Endothelial cell (in vitro differentiated cells): ENCODE measurements around the gene FOXC2. TPM values are rescaled to one million over a fixed set of nuclear protein-coding genes. Genes with fewer than 3 reads are reported as not detected.

Experiments used
- DNase-seq: peaks from one replicate; pipeline ENCODE4 v3.0.0; 2021; ENCODE audit warnings: low spot score
- H3K27ac Mint-ChIP-seq: one replicate; pipeline ENCODE4 v1.8.0; 2021; ENCODE audit warnings: mixed read lengths, inconsistent platforms; ENCODE audit not compliant: unreplicated experiment
- H3K27me3 Mint-ChIP-seq: one replicate; pipeline ENCODE4 v1.8.0; 2021; ENCODE audit warnings: mild to moderate bottlenecking, moderate library complexity, mixed read lengths, inconsistent platforms; ENCODE audit not compliant: unreplicated experiment
- H3K36me3 Mint-ChIP-seq: one replicate; pipeline ENCODE4 v1.8.0; 2021; ENCODE audit warnings: mild to moderate bottlenecking, low read depth, mixed read lengths, inconsistent platforms; ENCODE audit not compliant: unreplicated experiment
- H3K4me1 Mint-ChIP-seq: one replicate; pipeline ENCODE4 v1.8.0; 2021; ENCODE audit warnings: mild to moderate bottlenecking, mixed read lengths, inconsistent platforms; ENCODE audit not compliant: unreplicated experiment
- H3K4me3 Mint-ChIP-seq: one replicate; pipeline ENCODE4 v1.8.0; 2021; ENCODE audit warnings: mild to moderate bottlenecking, mixed read lengths, inconsistent platforms; ENCODE audit not compliant: unreplicated experiment
- H3K9me3 Mint-ChIP-seq: one replicate; pipeline ENCODE4 v1.8.0; 2021; ENCODE audit warnings: mixed read lengths, inconsistent platforms; ENCODE audit not compliant: unreplicated experiment
- total RNA-seq: library from RNA; stranded (reverse); fragmentation: NEBNext Ultra II Directional; extraction: Animal tissue kit (Norgen Biotek cat#: 25700); gene quantifications from one replicate; pipeline ENCODE4 v1.2.1, GENCODE V29; 2021; ENCODE audit not compliant: unreplicated experiment
- TF ChIP-seq, protein P1 (sequence below): fragments of 200-600 bp; sonication (generic); IDR thresholded peaks from one replicate; pipeline ENCODE4 v1.5.0; 2021; ENCODE audit warnings: antibody characterized with exemption; ENCODE audit not compliant: unreplicated experiment

The FOXC2 gene
- total RNA-seq, 1 donor from 2014 or later, result 16.3 TPM

DNA sequence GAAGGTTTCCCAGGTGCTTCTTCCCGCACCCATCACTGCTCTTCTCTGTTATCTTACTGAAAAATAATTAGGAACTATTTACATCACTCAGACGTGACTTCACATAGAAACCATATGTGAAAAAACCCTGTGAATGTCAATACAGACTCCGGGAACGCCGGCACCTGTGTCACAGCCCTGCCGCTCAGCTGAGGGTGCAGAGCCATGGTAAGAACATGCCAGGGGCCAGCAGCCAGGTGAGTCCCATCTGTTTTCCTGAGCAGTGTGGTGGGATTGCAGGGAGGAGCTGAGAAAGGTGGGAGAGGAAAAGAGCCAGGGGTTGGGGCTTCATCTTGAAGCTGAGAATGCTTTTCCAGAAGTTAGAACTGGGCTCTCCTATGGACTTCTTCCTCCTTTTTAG is 42.6 kb upstream of the FOXC2 start:
- Mint-ChIP-seq H3K27me3 (peaks cover 10% of the 10 kb centered on the region), H3K4me1 (no peaks in the 10 kb centered on the region), H3K36me3 (no peaks in the 10 kb centered on the region), H3K27ac (no peak overlapping the region), H3K4me3 (no peak overlapping the region), H3K9me3 (no peaks in the 10 kb centered on the region)
- TF ChIP-seq, protein P1, sequence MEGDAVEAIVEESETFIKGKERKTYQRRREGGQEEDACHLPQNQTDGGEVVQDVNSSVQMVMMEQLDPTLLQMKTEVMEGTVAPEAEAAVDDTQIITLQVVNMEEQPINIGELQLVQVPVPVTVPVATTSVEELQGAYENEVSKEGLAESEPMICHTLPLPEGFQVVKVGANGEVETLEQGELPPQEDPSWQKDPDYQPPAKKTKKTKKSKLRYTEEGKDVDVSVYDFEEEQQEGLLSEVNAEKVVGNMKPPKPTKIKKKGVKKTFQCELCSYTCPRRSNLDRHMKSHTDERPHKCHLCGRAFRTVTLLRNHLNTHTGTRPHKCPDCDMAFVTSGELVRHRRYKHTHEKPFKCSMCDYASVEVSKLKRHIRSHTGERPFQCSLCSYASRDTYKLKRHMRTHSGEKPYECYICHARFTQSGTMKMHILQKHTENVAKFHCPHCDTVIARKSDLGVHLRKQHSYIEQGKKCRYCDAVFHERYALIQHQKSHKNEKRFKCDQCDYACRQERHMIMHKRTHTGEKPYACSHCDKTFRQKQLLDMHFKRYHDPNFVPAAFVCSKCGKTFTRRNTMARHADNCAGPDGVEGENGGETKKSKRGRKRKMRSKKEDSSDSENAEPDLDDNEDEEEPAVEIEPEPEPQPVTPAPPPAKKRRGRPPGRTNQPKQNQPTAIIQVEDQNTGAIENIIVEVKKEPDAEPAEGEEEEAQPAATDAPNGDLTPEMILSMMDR, result no peak
- no peak for DNase-seq

DNA sequence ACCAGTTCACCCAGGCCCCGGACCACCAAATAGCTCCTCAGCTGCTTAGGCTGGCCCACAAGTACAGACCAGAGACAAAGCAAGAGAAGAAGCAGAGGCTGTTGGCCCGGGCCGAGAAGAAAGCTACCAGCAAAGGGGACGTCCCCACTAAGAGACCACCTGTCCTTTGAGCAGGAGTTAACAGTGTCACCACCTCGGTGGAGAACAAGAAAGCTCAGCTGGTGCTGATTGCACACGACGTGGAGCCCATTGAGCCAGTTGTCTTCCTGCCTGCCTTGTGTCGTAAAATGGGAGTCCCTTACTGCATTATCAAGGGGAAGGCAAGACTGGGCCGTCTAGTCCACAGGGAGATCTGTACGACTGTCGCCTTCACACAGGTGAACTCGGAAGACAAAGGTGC is 40.9 kb upstream of the FOXC2 start:
- no peak overlapping the region for H3K27ac Mint-ChIP-seq
- TF ChIP-seq, protein P1, result no peak
- no peak for DNase-seq
- peaks cover 3% of the 10 kb centered on the region for H3K36me3 Mint-ChIP-seq
- H3K4me3 Mint-ChIP-seq, result no peak overlapping the region
- no peaks in the 10 kb centered on the region for H3K9me3 Mint-ChIP-seq
- no peaks in the 10 kb centered on the region for H3K4me1 Mint-ChIP-seq
- peaks cover 10% of the 10 kb centered on the region for H3K27me3 Mint-ChIP-seq

DNA sequence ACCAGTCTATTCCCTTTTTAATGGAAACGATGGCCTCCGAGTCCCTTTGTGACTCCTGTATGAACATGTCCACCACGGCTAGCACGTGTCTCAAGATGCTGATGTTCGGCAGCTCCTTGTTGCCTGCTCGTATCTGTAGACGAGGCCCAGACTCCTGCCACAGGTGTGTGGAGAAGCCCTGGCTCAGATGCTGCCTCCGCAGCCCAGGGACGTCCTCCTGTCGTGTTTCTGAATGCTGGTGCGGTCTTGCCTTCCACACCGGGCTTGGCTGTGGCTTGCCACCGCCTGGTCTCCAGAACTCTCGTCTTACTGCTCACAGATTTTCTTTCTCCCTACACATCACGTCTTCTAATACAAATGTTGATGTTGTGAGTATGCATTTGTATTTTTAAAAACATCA is 39.3 kb upstream of the FOXC2 start:
- Mint-ChIP-seq H3K4me3 (no peak overlapping the region), H3K4me1 (no peaks in the 10 kb centered on the region), H3K36me3 (peaks cover 3% of the 10 kb centered on the region), H3K27me3 (peaks cover 2% of the 10 kb centered on the region), H3K27ac (no peak overlapping the region), H3K9me3 (no peaks in the 10 kb centered on the region)
- TF ChIP-seq, protein P1, result no peak
- DNase-seq, result no peak

DNA sequence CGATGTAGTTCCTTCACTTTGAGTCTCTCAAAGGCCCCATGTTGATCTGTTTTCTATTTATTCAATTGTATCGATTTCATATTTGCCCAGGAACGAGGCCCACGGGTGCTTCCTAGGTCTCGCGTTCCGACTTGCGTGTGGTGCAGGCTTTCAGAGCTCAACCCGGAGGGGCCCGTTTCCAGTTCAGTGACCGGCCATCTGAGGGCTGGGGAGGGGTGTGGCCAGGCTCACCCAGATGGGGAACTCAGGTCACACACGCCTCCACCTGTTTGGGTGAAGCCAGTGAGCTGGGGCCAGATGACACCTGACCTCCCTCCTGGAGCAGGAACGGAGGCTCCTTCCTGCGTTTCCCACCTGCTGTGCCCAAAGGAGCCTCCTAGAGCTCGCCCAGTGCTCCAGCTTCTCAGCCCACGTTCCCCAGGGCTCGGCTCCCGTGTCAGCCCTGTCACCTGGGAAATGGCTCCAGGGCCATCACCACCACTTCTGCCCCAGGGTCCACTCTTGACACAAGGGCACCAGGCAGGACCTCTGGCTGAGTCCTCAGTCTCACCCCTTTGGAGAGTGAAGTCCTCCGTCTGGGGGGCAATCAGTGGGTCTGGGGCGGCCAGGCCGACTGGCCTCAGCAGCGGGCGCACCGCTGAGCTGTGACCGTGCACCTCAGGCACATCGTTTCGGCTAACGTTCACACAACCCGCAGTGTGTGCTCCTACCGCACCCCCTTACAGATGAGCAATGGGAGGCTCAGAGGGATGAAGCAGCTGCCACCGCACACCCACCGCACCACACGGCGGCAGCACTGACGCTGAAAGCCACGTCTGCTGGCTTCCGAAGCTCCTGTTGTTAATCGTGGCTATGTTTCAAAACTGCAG is 38.3 kb upstream of the FOXC2 start:
- Mint-ChIP-seq H3K27me3 (peaks cover 2% of the 10 kb centered on the region), H3K4me3 (no peak overlapping the region), H3K9me3 (no peaks in the 10 kb centered on the region), H3K27ac (no peak overlapping the region), H3K4me1 (no peaks in the 10 kb centered on the region), H3K36me3 (peaks cover 8% of the 10 kb centered on the region)
- DNase-seq, result no peak
- TF ChIP-seq, protein P1, result no peak

DNA sequence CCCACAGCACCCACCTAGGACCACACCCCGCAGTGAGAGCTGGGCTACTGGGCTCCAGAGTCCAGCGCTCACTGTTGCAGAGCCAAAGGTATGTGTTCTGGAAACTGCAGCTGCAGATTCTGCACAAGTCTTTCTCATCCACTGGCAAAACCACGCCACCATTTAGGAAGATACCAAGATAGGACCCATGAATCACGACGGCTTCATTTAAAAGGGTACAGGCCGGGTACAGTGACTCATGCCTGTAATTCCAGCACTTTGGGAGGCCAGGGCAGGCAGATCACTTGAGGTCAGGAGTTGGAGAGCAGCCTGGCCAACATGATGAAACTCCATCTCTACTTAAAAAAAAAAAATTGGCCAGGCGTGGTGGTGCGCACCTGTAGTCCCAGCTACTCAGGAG is 37.5 kb upstream of the FOXC2 start:
- TF ChIP-seq, protein P1, result no peak
- Mint-ChIP-seq H3K4me3 (no peak overlapping the region), H3K4me1 (no peaks in the 10 kb centered on the region), H3K27me3 (no peaks in the 10 kb centered on the region), H3K36me3 (peaks cover 12% of the 10 kb centered on the region), H3K9me3 (no peaks in the 10 kb centered on the region), H3K27ac (no peak overlapping the region)
- DNase-seq, result no peak
